ENCODE results near the gene ROCK1.
"Not testable (repeated sequence)": the region's sequence is repeated elsewhere in the genome, so short reads cannot be mapped to it uniquely, and the experiment has no call there.

Gene ROCK1

DNA sequence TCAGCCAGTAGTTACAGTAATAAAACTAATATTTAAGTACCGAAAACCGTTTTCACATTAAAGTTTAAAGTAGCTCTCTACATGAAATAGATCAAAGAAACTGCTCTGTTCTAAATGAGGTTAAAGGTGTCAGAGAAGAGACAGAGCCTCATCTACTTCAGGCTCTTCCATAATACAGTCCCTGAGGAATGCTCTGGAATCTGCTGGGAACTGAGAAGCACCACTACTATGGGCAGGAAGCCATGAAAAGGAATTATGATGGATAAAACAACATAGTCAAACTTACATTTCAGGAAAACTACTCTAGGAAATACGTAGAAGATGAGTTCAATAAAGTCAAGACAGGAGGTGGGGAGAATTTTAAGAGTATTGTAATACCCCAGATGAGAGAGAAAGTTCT, 60.0 kb downstream of the ROCK1 start:
- Histone ChIP-seq H3K27ac (ENCODE audit: low read depth, low read length) (no peak overlapping the region), H3K9me3 (ENCODE audit: low read length) (no peaks in the 10 kb centered on the region), H3K4me1 (ENCODE audit: insufficient read depth, low read length) (peaks cover 21% of the 10 kb centered on the region), H3K4me3 (ENCODE audit: low read depth in 1 of 2, low read length in 2 of 2) (no peak overlapping the region), H3K9ac (ENCODE audit: low read length) (no peak overlapping the region), H3K27me3 (ENCODE audit: control insufficient read depth in 1 of 2, insufficient read depth in 2 of 2, low read length in 2 of 2) (no peaks in the 10 kb centered on the region), H3K36me3 (ENCODE audit: insufficient read depth, low read length) (no peaks in the 10 kb centered on the region)

DNA sequence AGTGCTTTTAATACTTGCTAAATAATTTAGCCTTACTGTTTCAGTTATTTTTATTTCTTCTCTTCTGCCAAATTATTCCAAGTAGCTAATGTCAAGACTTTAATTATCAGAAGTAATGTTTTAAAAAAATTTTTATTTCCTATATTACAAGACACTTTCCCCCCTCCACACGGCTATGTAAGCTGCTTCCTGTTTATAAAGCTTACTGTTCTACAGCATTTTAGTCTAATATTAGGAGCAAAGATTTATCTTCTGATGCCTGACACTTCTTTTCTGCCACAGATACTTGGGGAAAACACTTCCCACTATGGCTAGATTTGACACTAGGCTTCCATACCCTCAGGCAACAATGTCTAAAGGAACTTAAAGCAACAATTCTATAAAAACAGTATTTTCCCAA, 62.3 kb downstream of the ROCK1 start:
- Histone ChIP-seq H3K9me3 (ENCODE audit: low read length) (no peaks in the 10 kb centered on the region), H3K9ac (ENCODE audit: low read length) (no peak overlapping the region), H3K4me1 (ENCODE audit: insufficient read depth, low read length) (peaks cover 21% of the 10 kb centered on the region), H3K4me3 (ENCODE audit: low read depth in 1 of 2, low read length in 2 of 2) (no peak overlapping the region), H3K36me3 (ENCODE audit: insufficient read depth, low read length) (no peaks in the 10 kb centered on the region), H3K27me3 (ENCODE audit: control insufficient read depth in 1 of 2, insufficient read depth in 2 of 2, low read length in 2 of 2) (no peaks in the 10 kb centered on the region), H3K27ac (ENCODE audit: low read depth, low read length) (no peak overlapping the region)

DNA sequence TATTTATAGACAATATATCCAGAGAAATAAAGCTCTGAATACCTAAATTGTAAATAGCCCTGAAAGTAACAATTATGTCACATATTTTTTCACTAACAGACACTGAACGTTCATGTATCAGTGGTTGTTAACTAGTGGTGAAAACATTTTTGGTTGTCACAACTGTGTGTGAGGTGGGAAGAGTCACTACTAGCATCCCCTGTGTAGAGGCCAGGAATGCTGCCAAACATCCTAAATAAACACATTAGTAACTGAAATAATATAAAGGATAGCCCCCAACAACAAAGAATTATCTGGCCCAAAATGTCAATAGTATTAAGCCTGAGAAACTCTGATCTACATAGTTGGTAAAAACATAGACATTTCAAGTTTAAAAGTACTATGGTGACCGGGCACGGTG, 64.5 kb downstream of the ROCK1 start:
- H3K27ac ChIP-seq (ENCODE audit: low read depth, low read length), result no peak overlapping the region
- H3K9me3 ChIP-seq (ENCODE audit: low read length), result no peaks in the 10 kb centered on the region
- H3K9ac ChIP-seq (ENCODE audit: low read length), result no peak overlapping the region
- no peak overlapping the region for H3K4me3 ChIP-seq (ENCODE audit: low read depth in 1 of 2, low read length in 2 of 2)
- no peaks in the 10 kb centered on the region for H3K27me3 ChIP-seq (ENCODE audit: control insufficient read depth in 1 of 2, insufficient read depth in 2 of 2, low read length in 2 of 2)
- peaks cover 10% of the 10 kb centered on the region for H3K4me1 ChIP-seq (ENCODE audit: insufficient read depth, low read length)
- no peaks in the 10 kb centered on the region for H3K36me3 ChIP-seq (ENCODE audit: insufficient read depth, low read length)

DNA sequence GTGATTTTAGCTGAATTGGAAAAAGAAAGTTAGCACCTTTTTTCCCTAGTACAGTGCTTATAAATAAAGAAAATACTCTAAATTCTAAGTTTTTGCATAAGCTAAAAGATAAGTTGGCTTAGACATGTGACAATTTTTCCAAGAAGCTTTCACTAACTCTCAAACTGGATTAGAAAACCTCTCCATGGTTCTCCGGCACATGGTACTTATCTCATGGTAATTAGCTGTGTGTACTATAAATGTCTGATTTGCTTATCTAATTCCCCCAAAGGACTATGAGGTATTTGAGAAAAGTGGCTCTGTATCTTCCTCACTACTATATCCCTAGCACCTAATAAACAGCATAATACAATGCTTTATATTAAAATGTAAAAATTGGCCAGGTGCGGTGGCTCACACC, 71.1 kb downstream of the ROCK1 start:
- no peaks in the 10 kb centered on the region for H3K4me1 ChIP-seq (ENCODE audit: insufficient read depth, low read length)
- peaks cover 5% of the 10 kb centered on the region for H3K36me3 ChIP-seq (ENCODE audit: insufficient read depth, low read length)
- no peaks in the 10 kb centered on the region for H3K9me3 ChIP-seq (ENCODE audit: low read length)
- H3K27ac ChIP-seq (ENCODE audit: low read depth, low read length), result no peak overlapping the region
- no peaks in the 10 kb centered on the region for H3K27me3 ChIP-seq (ENCODE audit: control insufficient read depth in 1 of 2, insufficient read depth in 2 of 2, low read length in 2 of 2)
- no peak overlapping the region for H3K4me3 ChIP-seq (ENCODE audit: low read depth in 1 of 2, low read length in 2 of 2)
- H3K9ac ChIP-seq (ENCODE audit: low read length), result no peak overlapping the region

DNA sequence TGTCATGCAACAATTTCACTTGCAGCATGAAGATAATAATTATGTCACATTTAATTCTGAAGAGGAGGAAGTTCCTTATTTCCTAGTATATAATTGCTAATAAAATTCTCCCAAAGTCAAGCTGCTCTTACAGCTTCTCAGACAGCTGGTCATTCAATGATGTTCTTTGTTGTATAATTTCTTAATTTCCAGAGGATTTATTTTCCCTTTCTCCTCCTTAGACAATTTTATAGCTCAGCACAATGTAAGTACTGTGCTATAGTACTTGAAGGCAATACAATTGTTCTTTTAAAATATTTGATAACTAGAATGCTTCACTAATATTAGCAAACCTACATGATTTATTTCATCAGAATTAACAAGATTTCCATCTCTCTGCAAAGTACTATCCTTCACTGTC, 73.4 kb downstream of the ROCK1 start:
- Histone ChIP-seq H3K9me3 (ENCODE audit: low read length) (no peaks in the 10 kb centered on the region), H3K36me3 (ENCODE audit: insufficient read depth, low read length) (peaks cover 5% of the 10 kb centered on the region)

DNA sequence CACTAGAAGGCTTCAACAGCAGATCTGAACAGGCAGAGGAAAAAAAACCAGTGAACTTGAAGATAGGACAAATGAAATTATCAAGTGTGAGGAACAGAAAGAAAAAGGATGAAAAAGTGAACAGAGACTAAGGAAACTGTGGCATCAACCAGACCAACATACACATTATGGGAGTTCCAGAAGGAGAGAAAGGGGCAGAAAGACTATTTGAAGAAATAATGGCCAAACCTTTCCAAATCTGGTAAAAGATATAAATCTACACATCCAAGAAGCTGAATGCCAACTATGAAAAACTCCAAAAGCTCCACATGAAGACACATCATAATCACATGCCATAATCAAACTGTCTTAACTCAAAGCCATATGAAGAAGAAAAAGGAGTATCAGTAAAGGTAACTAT, 79.8 kb downstream of the ROCK1 start:
- H3K36me3 ChIP-seq (ENCODE audit: insufficient read depth, low read length), result peaks cover 3% of the 10 kb centered on the region
- H3K27me3 ChIP-seq (ENCODE audit: control insufficient read depth in 1 of 2, insufficient read depth in 2 of 2, low read length in 2 of 2), result no peaks in the 10 kb centered on the region
- H3K9ac ChIP-seq (ENCODE audit: low read length), result no peak overlapping the region
- no peak overlapping the region for H3K27ac ChIP-seq (ENCODE audit: low read depth, low read length)
- no peaks in the 10 kb centered on the region for H3K9me3 ChIP-seq (ENCODE audit: low read length)
- H3K4me3 ChIP-seq (ENCODE audit: low read depth in 1 of 2, low read length in 2 of 2), result no peak overlapping the region
- H3K4me1 ChIP-seq (ENCODE audit: insufficient read depth, low read length), result no peaks in the 10 kb centered on the region

More for the DNA sequence above, 73.4 kb downstream of the ROCK1 start:
- no peaks in the 10 kb centered on the region for H3K4me1 ChIP-seq (ENCODE audit: insufficient read depth, low read length)
- no peaks in the 10 kb centered on the region for H3K27me3 ChIP-seq (ENCODE audit: control insufficient read depth in 1 of 2, insufficient read depth in 2 of 2, low read length in 2 of 2)
- H3K4me3 ChIP-seq (ENCODE audit: low read depth in 1 of 2, low read length in 2 of 2), result no peak overlapping the region
- no peak overlapping the region for H3K27ac ChIP-seq (ENCODE audit: low read depth, low read length)
- H3K9ac ChIP-seq (ENCODE audit: low read length), result no peak overlapping the region

DNA sequence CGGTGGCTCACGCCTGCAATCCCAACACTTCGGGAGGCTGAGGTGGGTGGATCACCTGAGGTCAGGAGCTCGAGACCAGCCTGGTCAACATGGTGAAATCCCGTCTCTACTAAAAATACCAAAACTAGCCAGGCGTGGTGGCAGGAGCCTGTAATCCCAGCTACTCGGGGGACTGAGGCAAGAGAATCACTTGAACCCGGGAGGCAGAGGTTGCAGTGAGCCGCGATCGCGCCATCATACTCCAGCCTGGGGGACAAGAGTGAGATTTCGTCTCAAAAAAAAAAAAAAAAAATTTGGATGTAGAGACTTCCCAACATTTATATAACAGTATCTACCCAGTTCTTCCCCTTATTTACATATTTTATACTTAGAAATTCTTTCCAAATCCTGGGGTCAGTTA, 93.4 kb downstream of the ROCK1 start:
- not testable (repeated sequence) for H3K9me3 ChIP-seq (ENCODE audit: low read length); H3K27me3 ChIP-seq (ENCODE audit: control insufficient read depth in 1 of 2, insufficient read depth in 2 of 2, low read length in 2 of 2); H3K27ac ChIP-seq (ENCODE audit: low read depth, low read length); H3K36me3 ChIP-seq (ENCODE audit: insufficient read depth, low read length); H3K4me1 ChIP-seq (ENCODE audit: insufficient read depth, low read length); H3K4me3 ChIP-seq (ENCODE audit: low read depth in 1 of 2, low read length in 2 of 2); H3K9ac ChIP-seq (ENCODE audit: low read length)

DNA sequence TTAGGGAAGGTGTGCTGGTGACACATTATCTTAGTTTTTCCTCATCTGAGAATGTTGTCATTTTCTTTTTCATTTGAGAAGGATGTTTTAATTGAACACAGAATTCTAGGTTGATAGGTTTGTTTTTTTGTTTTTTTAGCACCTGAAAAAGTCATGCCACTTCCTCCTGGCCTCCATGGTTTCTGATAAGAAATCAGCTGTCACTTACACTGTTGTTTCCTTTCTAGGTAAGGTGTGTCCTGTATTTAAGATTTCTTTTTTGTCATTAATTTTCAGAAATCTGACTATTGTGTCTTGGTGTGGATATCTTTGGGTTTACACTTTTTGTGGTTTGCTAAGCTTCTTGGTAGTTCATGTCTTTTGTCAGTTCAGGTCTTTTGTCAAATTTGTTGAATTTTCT, 99.3 kb downstream of the ROCK1 start:
- H3K4me3 ChIP-seq (ENCODE audit: low read depth in 1 of 2, low read length in 2 of 2), result no peak overlapping the region
- H3K9me3 ChIP-seq (ENCODE audit: low read length), result no peaks in the 10 kb centered on the region
- no peak overlapping the region for H3K9ac ChIP-seq (ENCODE audit: low read length)
- no peak overlapping the region for H3K27ac ChIP-seq (ENCODE audit: low read depth, low read length)
- H3K27me3 ChIP-seq (ENCODE audit: control insufficient read depth in 1 of 2, insufficient read depth in 2 of 2, low read length in 2 of 2), result no peaks in the 10 kb centered on the region
- no peaks in the 10 kb centered on the region for H3K4me1 ChIP-seq (ENCODE audit: insufficient read depth, low read length)
- peaks cover 17% of the 10 kb centered on the region for H3K36me3 ChIP-seq (ENCODE audit: insufficient read depth, low read length)

DNA sequence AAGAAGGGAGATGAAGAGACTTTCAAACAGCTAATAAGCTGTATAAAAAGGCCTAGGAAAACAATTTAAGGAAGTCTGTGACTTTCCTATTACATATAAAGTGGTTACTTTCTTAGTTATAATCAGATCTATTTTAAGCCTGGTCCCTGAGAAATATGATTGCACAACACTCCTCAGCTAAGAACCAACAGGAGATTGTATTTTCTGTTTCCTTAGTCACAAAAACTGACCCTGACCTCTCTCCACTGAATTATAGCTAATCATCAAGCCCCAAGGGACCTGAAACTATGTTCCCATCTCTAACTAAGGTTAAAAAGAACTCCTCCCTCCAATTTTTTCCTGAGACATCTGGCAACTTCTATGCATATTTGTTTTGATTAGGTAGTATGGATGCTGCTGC, 106.9 kb downstream of the ROCK1 start:
- Histone ChIP-seq H3K27ac (ENCODE audit: low read depth, low read length) (no peak overlapping the region), H3K9me3 (ENCODE audit: low read length) (no peaks in the 10 kb centered on the region), H3K27me3 (ENCODE audit: control insufficient read depth in 1 of 2, insufficient read depth in 2 of 2, low read length in 2 of 2) (no peaks in the 10 kb centered on the region), H3K4me1 (ENCODE audit: insufficient read depth, low read length) (no peaks in the 10 kb centered on the region), H3K9ac (ENCODE audit: low read length) (no peak overlapping the region), H3K36me3 (ENCODE audit: insufficient read depth, low read length) (no peaks in the 10 kb centered on the region), H3K4me3 (ENCODE audit: low read depth in 1 of 2, low read length in 2 of 2) (no peak overlapping the region)

DNA sequence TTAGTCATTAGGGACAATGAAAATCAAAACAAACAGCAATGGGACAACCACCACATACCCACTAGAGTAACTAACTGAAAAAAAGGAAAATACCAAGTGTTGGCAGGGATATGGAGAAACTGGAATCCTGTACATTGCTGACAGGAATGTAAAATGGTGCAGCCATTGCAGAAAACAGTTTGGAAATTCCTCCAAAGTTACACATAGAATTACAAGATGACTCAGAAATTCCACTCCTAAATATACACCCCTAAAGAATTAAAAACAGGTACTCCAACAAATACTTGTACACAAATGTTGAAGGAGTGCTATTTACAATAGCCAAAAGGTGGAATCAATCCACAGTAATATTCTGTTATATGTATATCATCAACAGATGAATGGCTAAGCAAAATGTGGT, 110.9 kb downstream of the ROCK1 start:
- H3K4me3 ChIP-seq (ENCODE audit: low read depth in 1 of 2, low read length in 2 of 2), result no peak overlapping the region
- H3K36me3 ChIP-seq (ENCODE audit: insufficient read depth, low read length), result no peaks in the 10 kb centered on the region
- no peaks in the 10 kb centered on the region for H3K27me3 ChIP-seq (ENCODE audit: control insufficient read depth in 1 of 2, insufficient read depth in 2 of 2, low read length in 2 of 2)
- no peak overlapping the region for H3K9ac ChIP-seq (ENCODE audit: low read length)
- no peaks in the 10 kb centered on the region for H3K9me3 ChIP-seq (ENCODE audit: low read length)
- no peaks in the 10 kb centered on the region for H3K4me1 ChIP-seq (ENCODE audit: insufficient read depth, low read length)
- no peak overlapping the region for H3K27ac ChIP-seq (ENCODE audit: low read depth, low read length)

DNA sequence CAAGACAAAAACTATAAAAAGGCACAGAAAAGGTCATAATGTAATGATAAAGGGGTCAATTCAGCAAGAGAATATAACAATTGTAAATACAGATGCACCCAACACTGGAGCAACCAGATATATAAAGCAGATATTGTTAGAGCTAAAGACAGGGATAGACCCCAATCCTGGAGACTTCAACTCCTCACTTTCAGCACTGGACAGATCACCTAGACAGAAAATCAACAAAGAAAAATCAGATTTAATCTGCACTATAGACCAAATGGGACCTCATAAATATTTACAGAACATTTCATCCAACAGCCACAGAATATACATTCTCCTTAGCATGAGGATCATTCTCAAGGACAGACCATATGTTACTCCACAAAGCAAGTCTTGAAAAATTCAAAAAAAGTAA, 114.2 kb downstream of the ROCK1 start:
- Histone ChIP-seq H3K27me3 (ENCODE audit: control insufficient read depth in 1 of 2, insufficient read depth in 2 of 2, low read length in 2 of 2) (no peaks in the 10 kb centered on the region), H3K4me1 (ENCODE audit: insufficient read depth, low read length) (no peaks in the 10 kb centered on the region), H3K27ac (ENCODE audit: low read depth, low read length) (no peak overlapping the region), H3K9ac (ENCODE audit: low read length) (no peak overlapping the region), H3K9me3 (ENCODE audit: low read length) (no peaks in the 10 kb centered on the region), H3K4me3 (ENCODE audit: low read depth in 1 of 2, low read length in 2 of 2) (no peak overlapping the region), H3K36me3 (ENCODE audit: insufficient read depth, low read length) (no peaks in the 10 kb centered on the region)

DNA sequence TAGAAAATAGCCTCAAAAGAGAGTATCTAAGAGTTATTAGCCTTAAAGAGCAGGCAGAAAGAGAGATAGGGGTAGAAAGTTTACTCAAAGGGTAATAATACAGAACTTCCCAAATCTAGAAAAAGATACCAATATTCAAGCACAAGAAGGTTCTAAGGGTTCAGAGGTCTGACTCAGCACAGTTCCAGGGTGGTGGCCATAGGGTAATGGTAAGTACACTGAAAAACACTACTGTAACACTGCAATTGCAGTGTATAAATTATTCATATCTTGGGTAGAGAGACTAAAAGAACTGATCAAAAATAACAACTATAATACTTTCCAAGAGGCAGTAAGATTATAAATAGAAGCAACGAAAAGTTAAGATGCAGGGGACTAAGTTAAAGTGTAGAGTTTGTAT, 115.2 kb downstream of the ROCK1 start:
- Histone ChIP-seq H3K4me3 (ENCODE audit: low read depth in 1 of 2, low read length in 2 of 2) (no peak overlapping the region), H3K9ac (ENCODE audit: low read length) (no peak overlapping the region), H3K36me3 (ENCODE audit: insufficient read depth, low read length) (peaks cover 4% of the 10 kb centered on the region), H3K4me1 (ENCODE audit: insufficient read depth, low read length) (no peaks in the 10 kb centered on the region), H3K27ac (ENCODE audit: low read depth, low read length) (no peak overlapping the region), H3K9me3 (ENCODE audit: low read length) (no peaks in the 10 kb centered on the region), H3K27me3 (ENCODE audit: control insufficient read depth in 1 of 2, insufficient read depth in 2 of 2, low read length in 2 of 2) (no peaks in the 10 kb centered on the region)

Data from muscle layer of colon (tissue), 2 donors.